NCI-H446 (cell line): ENCODE measurements around the gene RPL9.
"Not testable (repeated sequence)": the region's sequence is repeated elsewhere in the genome, so short reads cannot be mapped to it uniquely, and the experiment has no call there.

Experiments used
- DNase-seq, 2 experiments: peaks; one replicate each; lab custom pipeline; 2025; lab: John Stamatoyannopoulos, UW

The RPL9 gene

DNA sequence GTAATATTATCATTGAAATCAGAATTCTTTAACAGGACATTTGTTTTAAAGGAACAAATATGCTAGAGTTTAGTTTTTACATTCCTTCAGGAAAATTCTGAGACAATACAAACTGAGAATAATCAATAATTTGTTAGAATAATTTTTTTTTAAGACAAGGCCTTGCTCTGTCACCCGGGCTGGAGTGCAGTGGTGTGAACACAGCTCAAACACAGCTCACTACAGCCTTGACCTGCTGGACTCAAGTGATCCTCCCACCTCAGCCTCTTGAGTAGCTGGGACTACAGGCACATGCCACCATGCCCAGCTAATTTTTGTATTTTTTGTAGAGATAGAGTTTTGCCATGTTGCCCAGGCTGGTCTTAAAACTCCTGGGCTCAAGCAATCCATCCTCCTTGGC lies 33.4 kb downstream of the RPL9 start:
- DNase-seq = not testable (repeated sequence)

DNA sequence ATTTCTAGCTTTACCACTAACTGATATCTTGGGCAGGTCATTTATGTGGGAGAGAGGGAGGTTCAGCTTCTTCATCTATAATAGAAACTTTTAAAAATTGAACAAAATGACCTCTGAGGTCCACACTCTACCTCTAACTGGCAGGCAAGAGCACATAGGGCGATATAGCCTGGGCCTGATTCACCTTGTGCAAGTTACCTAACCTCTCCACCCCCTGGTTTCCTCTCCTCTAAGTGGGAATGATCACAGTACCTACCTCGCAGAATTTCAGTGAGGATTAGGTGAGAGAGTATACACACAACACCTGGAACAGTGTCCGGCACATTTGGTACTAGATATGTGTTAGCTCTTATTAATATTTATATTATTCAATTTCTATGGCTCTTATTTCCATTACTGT lies 36.5 kb downstream of the RPL9 start:
- no peak for DNase-seq

DNA sequence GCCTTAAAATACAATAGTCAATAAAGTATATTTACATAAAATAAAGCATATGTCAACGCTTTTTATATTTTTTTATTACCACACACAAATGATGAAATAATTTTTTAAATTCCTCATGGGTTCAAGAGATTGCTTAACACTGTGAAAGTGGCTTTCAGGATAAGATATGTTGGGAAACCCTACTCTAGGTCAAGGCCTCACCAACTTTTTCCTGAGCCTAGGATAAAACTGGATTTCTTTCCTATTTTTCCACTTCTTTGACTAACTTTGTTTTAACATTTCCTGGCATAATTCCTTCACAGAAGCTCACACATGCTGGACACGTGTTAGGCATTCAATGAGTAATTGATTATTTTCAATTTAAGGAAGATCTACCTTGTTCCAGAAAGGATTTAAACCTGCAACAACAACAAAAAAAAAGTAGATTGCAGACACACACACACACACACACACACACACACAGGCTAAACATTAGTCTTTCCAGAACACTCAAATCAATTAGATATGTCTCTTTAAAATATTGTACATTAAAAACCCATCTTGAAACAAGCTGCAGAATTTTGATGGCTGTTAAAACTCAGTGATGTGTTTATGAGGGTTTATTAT lies 42.9 kb downstream of the RPL9 start:
- no peak for DNase-seq

DNA sequence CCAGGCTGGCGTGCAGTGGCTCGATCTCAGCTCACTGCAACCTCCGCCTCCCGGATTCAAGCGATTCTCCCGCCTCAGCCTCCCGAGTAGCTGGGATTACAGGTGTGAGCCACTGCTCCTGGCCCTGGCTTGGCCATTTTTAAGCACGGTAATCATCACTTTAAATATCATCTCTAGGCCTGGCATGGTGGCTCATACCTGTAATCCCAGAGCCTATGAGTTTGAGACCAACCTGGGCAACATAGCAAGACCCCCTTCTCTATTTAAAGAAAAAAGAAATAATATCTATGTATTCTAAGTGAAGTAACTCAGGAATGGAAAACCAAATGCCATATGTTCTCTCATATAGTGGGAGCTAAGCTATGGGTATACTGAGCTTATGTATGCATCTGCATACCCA lies 47.2 kb downstream of the RPL9 start:
- DNase-seq = not testable (repeated sequence)

DNA sequence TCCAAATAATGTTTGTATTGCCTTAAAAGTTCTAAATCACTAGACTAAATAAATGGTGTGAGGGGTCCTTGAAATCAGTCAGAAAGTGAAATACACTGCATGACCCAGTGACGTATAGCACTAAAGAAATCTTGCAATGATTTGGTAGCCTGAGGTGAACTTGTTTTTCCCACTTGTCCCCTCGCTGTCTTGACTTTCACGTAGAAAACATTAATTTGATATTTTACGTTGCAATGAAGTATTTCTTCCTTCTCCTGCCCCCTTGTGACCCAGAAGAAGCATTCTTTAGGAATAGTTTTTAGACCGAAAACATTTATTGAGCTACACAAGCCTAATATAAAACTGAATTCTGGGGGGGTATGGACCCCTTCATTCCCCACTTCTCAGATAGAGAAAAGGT lies 48.3 kb downstream of the RPL9 start:
- DNase-seq = no peak

DNA sequence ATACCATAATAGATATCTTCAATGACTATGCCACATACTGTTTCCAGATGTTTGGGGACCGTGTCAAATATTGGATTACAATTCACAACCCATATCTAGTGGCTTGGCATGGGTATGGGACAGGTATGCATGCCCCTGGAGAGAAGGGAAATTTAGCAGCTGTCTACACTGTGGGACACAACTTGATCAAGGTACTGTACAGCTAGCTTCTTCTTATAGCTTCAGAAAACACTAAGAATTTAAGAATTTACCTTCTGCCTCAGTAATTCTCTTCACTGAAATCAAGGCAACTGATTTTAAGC lies 51.2 kb downstream of the RPL9 start:
- DNase-seq = no peak

DNA sequence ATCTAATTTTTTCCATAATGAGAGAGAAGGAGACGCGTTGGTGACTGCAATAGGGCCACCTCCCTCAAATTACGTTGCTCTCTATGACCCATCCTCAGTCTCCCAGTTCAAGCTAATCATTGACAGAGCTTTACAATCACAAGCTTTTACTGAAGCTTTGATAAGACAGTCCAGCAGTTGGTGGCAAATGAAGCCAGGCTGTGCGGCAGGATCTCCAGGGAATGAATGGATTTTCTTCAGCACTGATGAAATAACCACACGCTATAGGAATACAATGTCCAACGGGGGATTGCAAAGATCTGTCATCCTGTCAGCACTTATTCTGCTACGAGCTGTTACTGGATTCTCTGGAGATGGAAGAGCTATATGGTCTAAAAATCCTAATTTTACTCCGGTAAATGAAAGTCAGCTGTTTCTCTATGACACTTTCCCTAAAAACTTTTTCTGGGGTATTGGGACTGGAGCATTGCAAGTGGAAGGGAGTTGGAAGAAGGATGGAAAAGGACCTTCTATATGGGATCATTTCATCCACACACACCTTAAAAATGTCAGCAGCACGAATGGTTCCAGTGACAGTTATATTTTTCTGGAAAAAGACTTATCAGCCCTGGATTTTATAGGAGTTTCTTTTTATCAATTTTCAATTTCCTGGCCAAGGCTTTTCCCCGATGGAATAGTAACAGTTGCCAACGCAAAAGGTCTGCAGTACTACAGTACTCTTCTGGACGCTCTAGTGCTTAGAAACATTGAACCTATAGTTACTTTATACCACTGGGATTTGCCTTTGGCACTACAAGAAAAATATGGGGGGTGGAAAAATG lies 51.7 kb downstream of the RPL9 start, which contains the start of gene KLB:
TSS of gene KLB (plus strand) at position 168 of the 821 bp plus-strand sequence. CDS start at position 188, 20 bp downstream.
- no peak for DNase-seq
